HG03520 (cell line): Measurements from ENCODE around the gene CYP19A1.

ENCODE experiments used
- ATAC-seq: cut with Tn5 transposase; IDR thresholded peaks from one replicate; pipeline ENCODE4 v1.9.1; 2021; ENCODE audit warnings: mild to moderate bottlenecking, moderate library complexity; ENCODE audit not compliant: unreplicated experiment

Gene CYP19A1

DNA sequence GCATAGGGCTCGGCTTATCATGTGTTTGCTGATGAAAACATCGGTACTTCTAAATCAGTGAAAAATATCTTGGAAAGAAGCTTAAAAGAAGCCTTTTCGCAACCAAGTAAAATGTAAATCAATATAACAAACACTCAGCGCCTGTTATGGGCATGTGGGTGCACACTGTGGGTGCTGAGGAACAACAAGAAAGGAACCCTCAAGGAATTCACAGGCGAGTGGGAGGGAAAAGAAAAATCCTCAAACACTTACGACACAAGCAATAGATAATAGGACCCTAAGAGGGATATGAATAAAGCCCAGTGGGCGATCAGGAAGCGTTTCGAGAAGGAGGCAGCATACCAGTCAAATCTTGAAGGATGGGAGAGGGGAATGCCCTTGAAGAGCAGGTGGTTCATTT lies 25.0 kb upstream of the CYP19A1 start:
- no peak for ATAC-seq

- ATAC-seq: no peak
Observed at GRCh38 chr15:51359981-51360380, 21.6 kb upstream of the CYP19A1 start.

GRCh38 chr15:51356983-51357382 lies 18.6 kb upstream of the CYP19A1 start:
- ATAC-seq: no peak

- ATAC-seq: no peak
Observed at GRCh38 chr15:51356147-51356546, 17.8 kb upstream of the CYP19A1 start.

DNA sequence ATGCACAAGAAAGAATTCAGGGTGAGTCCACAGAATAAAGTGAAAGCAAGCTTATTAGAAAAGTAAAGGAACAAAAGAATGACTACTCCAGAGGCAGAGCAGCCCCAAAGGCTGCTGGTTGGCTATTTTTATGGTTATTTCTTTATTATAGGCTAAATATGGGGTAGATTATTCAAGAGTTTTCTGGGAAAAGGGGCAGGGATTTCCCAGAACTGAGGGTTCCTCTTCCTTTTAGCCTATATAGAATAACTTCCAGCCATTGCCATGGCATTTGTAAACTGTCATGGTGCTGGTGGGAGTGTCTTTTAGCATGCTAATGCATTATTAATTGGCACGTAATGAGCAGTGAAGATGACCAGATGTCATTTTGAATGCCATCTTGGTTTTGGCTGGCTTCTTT lies 16.7 kb upstream of the CYP19A1 start:
- ATAC-seq: no peak

GRCh38 chr15:51353976-51354375 lies 15.6 kb upstream of the CYP19A1 start:
- ATAC-seq: no peak

DNA sequence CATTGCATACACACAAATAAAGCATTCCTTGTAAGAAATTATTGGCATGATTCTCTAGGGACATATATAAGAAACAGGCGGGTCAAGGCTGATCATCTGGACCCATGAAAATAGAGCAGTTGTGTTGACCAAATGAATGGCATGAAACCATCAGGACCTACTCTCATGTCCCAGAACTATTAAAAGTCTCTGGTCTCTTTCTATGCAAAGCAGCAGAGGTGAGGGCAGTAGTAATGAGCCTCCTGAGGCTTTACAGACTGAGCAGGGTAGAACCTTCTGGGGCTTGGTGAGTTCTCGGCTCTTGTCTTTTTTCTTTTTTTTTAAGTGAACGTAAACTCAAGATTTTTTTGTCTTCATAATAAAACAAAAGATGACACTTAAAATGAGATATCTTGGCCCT lies 12.3 kb upstream of the CYP19A1 start:
- ATAC-seq: no peak

DNA sequence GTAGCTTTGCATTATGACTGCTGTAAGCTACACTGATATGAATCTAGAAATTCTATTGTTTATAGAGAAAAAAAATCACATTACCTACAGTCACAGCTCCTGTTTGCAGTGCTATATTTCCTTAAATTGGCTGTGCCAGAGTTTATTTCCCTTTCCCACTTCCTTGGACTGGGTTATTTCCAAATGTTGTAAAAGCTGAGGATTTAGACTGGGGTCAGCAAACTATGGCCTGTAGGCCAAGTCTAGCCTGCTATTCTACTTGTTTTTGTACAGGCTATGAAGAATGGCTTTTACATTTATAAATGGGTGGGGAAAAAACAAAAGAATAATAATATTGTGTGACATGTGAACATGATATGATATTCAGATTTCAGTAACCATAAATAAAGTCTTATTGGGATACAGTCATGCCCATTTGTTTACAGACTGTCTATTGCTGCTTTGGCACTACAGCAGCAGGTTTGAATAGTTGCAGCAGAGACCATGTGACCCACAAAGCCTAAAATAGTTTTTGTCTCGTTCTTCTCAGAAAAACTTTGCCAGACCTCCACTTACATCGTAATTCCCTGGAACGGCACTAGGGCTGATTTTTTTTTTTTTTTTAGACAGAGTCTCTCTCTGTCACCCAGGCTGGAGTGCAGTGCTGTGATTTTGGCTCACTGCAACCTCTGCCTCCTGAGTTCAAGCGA lies 10.9 kb upstream of the CYP19A1 start:
- ATAC-seq: no peak

DNA sequence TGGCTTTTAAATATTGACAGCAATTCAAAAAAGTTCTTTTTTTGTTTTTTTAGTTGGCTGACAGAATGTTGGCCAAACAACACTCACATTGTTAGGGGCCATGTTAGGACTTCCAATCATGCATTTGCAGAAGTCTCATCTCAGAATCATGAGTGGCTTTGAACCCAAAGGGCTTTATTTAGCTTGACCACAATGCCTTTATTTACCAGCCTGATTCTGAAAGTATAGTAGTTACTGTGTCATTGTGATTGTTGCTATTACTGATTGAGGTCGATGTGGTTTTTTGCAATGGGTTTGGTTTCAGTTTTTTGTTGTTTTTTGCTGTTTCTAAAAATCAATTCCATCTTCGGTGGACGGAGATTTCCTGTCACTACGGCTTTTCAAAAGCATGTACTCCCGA lies 10.3 kb upstream of the CYP19A1 start:
- ATAC-seq: peak; percentile 93

- no peak for ATAC-seq
Observed at GRCh38 chr15:51346136-51346535, 7.7 kb upstream of the CYP19A1 start.

DNA sequence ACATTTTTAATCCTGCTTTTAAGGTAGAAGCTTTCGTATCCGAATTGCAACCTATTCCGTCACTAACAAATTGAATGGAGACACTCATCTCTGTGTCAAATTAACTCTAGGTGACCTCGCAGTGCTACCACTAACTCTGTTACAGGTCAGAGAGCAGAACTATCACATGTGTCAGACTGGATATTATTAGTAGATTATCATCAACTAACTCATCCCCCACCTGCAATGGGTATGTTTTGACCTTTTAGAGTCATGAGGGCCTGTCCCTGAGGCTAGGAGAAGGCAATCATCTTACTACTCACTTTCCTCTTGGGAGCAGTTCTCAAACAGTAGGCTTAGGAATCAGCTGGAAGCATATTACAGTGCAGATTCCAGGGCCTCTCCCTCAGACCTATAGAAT lies 5.1 kb upstream of the CYP19A1 start:
- ATAC-seq: no peak

GRCh38 chr15:51342227-51342999 lies 4.0 kb upstream of the CYP19A1 start:
- no peak for ATAC-seq

GRCh38 chr15:51341366-51342226 lies 3.2 kb upstream of the CYP19A1 start, which contains the start of gene GLDN:
TSS of gene GLDN (plus strand) at chr15:51341655. CDS start at chr15:51341685, 30 bp downstream.
- ATAC-seq: no peak

- ATAC-seq: peak; percentile 69
Observed at GRCh38 chr15:51335538-51336410, 2.6 kb downstream of the CYP19A1 start.

DNA sequence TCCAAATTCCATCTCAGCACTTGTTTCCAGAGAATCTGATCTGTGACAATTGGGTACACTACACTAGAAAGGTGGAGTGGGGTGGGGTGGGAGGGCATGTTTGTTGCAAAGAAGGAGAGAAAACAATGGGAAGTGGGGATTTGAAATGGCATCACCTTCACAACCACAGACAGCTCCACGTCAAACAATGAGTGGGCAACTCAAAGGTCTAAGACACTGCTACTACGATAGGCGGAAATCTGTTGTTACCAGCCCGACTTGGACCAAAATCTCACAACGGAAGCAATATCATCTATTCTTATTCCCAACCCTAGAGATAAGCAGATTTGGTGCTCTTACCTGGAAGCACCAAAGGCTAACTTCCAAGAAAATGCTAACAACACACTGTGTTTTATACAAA lies 3.3 kb downstream of the CYP19A1 start:
- ATAC-seq: peak; percentile 8

DNA sequence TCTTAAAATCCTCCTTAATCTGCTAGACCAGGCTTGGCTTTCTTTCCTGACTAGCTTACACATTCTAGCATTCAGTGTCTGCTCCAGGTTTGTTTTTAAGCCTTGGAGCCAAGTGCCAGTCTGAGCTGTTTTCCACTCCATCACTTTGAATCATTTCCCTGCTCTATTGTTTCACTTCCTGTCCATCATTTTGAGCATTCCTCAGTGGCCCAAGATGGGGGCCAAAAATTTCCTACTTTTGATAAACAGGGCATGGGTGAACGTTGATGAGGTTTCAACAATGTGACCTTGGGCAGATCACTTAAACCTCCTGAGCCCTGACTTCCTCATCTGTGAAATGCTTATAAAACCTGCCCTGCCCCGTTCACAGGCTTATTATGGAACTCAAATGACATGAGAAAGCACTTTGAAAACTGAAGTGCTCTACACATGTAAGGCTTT lies 4.4 kb downstream of the CYP19A1 start:
- no peak for ATAC-seq

GRCh38 chr15:51333571-51333970 lies 4.8 kb downstream of the CYP19A1 start:
- no peak for ATAC-seq

DNA sequence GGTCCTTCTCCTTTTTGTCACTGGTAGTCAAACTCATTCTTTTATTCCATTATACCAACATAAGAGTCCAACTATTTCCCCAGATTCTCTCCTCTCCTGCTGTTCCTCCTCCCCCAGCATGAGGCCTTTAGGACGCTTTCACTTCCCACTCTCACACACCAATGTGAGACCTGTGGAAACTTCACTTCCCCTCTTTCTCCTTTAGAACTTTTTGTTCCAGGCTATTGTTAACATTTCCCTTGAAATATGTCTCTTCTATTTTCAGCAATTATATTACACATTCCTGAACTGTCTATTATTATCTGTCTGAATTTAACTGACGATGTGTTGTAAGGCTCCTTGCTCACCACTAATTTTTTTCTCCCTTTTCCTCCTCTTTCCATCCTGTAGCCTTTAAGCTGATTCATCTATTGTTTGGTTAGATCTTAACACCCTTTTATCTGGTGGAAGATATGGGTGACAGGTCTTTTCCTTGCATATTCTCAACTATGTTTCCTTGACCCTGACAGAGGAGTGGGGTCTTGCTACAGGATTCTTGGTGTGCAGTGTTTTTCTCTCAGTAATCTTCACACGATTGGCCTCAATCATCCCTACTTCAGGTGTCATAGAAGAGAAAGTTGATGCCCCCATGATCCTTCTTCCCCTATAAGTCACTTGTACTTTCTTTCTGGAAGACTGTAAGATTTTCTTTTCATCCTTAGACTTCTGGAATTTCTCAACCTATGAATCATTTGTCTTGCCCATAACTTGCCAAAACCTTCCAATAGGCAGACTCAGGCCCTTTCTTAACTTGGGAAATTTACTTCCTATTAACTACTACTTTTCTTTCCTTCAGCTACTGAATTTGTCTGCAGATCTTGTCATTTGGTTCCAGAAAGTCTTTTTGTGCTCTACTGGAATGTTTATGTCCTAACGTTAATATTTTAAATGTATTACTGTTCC lies 5.9 kb downstream of the CYP19A1 start:
- no peak for ATAC-seq

GRCh38 chr15:51331141-51331540 lies 7.3 kb downstream of the CYP19A1 start:
- no peak for ATAC-seq
